NCI-H146 (cell line): ENCODE measurements around the gene IGSF10.
"Not testable (repeated sequence)": the region's sequence is repeated elsewhere in the genome, so short reads cannot be mapped to it uniquely, and the experiment has no call there.

Source experiments
- DNase-seq: peaks from one replicate; lab custom pipeline; 2025; lab: John Stamatoyannopoulos, UW

The IGSF10 gene, protein sequence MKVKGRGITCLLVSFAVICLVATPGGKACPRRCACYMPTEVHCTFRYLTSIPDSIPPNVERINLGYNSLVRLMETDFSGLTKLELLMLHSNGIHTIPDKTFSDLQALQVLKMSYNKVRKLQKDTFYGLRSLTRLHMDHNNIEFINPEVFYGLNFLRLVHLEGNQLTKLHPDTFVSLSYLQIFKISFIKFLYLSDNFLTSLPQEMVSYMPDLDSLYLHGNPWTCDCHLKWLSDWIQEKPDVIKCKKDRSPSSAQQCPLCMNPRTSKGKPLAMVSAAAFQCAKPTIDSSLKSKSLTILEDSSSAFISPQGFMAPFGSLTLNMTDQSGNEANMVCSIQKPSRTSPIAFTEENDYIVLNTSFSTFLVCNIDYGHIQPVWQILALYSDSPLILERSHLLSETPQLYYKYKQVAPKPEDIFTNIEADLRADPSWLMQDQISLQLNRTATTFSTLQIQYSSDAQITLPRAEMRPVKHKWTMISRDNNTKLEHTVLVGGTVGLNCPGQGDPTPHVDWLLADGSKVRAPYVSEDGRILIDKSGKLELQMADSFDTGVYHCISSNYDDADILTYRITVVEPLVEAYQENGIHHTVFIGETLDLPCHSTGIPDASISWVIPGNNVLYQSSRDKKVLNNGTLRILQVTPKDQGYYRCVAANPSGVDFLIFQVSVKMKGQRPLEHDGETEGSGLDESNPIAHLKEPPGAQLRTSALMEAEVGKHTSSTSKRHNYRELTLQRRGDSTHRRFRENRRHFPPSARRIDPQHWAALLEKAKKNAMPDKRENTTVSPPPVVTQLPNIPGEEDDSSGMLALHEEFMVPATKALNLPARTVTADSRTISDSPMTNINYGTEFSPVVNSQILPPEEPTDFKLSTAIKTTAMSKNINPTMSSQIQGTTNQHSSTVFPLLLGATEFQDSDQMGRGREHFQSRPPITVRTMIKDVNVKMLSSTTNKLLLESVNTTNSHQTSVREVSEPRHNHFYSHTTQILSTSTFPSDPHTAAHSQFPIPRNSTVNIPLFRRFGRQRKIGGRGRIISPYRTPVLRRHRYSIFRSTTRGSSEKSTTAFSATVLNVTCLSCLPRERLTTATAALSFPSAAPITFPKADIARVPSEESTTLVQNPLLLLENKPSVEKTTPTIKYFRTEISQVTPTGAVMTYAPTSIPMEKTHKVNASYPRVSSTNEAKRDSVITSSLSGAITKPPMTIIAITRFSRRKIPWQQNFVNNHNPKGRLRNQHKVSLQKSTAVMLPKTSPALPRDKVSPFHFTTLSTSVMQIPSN (N-terminal part only)

DNA sequence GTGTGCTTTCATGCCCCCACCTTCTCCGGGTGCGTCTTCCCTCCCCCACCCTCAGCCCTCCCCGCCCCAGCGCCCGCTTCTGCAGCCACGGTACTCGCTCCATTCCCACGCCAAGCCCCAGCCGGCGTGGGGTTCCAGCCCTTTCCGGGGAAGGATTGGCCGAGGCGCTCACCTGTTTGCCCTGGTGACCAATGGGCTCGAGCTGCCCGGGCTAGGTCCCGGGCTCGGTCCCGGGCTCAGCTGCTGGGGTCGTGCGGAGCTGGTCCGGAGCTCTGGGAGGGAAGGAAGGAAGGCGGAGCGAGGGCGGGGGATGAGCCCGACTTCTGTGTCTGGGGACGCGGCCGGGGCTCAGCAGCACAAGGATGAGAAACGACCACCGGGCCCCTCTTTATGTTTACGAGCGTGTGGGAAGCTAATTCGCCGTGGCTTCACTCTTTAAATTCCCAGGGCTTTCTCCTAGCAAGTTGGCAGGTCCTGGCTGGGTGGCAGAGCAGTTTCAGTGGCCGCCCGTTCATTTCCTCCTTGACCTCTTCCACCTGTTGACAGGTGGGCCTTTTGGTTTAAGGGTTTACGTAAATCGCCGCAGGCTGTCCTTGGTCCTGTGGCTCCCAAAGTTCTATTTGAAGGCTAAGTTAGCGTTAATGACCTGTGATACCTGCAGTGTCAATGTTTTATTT, at the start of gene IGSF10:
TSS of gene IGSF10 (minus strand) at position 288 of the 677 bp plus-strand sequence. CDS start 2,352 bp downstream, outside the sequence.
- peak; percentile 93 for DNase-seq

DNA sequence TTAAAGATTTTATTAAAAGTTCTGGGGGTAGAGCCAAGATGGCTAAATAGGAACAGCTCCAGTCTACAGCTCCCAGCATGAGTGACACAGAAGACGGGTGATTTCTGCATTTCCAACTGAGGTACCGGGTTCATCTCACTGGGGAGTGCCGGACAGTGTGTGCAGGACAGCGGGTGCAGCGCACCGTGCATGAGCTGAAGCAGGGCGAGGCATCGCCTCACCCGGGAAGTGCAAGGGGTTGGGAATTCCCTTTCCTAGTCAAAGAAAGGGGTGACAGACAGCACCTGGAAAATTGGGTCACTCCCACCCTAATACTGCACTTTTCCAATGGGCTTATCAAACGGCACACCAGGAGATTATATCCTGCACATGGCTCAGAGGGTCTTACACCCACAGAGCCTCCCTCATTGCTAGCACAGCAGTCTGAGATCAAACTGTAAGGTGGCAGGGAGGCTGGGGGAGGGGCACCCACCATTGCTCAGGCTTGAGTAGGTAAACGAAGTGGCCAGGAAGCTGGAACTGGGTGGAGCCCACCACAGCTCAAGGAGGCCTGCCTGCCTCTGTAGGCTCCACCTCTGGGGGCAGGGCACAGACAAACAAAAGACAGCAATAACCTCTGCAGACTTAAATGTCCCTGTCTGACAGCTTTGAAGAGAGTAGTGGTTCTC, 48.7 kb upstream of the IGSF10 start:
- not testable (repeated sequence) for DNase-seq

DNA sequence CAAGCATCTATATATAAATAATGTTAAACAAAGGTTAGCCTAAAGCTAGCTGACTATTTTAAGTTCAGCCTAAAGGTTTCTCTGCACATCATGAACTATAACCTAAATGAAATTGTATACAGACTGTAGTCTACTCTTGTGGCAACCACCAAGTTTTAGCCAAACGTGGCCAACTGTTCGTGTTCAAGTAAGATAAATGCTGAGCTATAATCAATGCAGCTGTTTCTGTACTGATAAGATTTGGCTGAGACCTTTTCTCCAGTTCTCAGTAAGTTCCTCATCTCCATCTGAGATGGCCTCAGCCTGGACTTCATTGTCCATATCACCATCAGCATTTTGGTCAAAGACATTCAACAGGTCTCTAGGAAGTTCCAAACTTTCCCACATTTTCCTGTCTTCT, 43.7 kb upstream of the IGSF10 start:
- DNase-seq: no peak

DNA sequence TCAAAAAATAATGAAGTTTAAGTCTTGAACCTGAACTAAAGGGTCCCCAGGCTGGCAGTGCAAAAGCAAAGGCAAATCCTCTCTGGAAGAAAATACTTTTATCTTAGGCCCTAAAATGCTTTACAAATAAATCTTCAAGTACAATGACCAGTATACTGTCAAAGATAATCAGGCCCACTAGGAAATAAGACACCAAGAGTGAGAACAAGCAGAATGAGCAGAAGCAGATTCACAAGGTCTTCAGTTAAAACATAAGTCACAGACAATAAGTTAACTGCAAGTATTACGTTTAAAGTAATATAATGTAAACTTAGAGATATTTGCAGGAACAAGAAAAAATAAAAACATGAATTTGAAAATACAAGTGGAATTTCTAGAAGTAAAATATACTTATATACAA, 42.2 kb upstream of the IGSF10 start:
- no peak for DNase-seq

DNA sequence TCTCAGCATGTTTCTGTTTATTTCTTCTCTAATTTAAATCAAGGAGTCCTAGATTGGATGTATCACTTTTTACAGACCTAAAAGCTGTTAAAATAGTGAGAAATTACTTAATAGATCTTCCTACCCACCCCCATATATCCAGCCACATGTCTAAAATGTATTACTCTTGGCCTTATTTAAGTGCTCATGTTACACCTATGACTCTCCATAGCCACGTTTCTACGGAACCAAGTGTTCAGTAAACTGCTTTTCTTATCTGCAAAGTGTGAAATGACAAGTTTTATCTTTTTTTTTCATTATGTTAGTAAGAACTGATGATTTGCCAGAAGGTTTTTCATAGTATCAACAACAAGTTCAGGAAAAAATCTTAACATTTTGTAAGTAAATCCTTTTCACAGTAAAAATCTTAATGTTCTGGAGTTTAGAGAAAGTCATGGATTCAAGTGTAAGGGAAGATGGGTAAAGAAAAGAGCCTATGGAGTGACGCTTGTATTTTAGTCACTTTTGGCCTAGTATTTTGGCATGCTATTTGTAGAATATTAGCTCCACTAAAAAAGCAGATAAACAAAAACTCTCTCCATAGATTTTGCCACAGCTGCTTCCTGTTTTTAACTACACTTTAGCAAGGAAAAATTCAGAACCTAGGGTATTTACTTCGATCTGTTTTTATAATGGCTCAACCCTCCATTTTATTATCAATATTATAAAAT, 41.2 kb upstream of the IGSF10 start:
- no peak for DNase-seq

DNA sequence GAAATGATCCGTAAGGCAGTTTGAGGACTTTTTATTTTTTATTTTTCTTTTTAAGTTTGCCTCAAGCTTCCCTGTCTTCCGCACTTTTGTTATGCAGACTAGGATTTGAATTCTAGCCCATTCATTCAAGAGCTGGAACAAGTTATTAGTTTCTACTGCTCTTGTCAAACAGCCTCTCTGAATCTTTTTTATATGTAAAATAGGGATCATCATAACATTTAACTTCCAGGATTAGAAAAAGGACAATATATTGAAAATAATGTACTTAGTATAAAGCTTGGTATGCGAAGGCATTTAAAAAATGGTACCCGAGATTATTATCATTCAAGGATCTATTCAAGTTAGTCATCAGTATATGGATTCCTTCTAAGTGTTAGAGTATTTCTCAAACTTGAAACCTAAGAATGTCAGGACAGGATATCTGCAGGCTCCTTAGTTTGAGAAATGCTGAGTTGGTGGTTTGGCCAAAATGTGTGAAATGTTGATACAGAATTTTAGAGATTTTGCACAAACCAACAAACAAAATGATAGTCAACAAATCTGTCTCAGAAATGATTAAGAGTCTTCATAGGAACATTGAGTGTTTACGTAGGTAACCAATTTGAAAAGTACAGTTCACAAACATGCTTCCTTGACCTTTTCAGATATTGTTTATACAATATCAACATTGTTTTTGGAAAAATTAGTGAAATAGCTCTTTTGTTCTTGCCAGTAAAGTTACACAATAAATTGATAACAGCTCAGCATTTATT, 40.5 kb upstream of the IGSF10 start:
- DNase-seq: no peak

DNA sequence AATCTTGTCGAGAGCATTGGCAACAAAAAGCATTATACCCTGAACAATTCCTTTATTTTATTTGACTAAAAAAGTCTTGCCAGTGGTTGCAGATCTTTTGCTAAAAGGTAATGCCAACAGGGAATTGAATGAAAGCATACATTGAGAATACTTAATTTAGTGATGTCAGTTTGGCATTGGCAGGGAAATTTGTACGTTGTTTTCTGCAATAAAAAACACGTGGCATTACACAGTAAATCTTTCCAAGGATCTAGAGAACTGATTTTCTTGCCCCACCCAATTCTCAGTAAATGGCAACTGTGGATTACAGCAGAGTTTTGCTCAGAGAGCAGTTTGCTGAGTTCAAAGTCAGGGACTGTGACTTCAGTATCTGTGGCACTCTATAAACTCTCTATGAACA, 38.3 kb upstream of the IGSF10 start:
- DNase-seq: no peak

DNA sequence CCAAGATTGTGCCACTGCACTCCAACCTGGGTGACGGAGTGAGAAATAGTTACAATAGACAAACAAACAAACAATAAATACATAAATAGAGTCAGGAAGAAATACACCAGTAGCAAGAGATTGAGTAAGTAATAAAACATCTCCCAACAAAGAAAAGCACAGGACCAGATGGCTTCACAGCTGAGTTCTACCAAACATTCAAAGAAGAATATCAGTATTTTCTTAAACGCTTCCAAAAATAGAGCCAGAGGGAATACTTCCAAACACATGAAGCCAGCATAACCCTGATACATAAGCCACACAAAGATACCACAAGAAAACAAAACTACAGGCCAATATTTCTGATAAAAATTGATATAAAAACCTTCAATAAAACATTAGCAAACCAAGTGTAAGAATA, 30.7 kb upstream of the IGSF10 start:
- DNase-seq: no peak

DNA sequence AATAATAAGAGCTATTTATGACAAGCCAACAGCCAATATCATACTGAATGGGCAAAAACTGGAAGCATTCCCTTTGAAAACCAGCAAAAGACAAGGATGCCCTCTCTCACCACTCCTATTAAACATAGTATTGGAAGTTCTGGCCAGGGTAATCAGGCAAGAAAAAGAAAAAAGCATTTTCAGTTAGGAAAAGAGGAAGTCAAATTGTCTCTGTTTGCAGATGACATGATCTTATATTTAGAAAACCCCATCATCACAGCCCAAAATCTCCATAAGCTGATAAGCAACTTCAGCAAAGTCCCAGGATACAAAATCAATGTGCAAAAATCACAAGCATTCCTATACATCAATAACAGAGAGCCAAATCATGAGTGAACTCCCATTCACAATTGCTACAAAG, 27.0 kb upstream of the IGSF10 start:
- DNase-seq: not testable (repeated sequence)

DNA sequence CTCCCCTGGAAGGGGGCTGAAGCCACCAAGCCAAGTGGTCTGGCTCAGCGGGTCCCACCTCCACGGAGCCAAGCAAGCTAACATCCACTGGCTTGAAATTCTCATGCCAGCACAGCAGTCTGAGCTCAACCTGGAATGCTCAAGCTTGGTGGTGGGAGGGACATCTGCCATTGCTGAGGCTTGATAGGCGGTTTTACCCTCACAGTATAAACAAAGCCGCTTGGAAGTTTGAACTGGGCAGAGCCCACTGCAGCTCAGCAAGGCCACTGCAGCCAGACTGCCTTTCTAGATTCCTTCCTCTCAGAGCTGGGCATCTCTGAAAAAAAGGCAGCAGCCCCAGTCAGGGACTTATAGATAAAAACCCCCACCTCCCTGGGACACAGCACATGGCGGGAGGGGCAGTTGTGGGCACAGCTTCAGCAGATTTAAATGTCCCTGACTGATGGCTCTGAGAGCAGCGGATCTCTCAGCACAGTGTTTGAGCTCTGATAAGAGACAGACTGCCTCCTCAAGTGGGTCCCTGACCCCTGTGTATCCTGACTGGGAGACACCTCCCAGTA, 23.2 kb upstream of the IGSF10 start:
- no peak for DNase-seq

DNA sequence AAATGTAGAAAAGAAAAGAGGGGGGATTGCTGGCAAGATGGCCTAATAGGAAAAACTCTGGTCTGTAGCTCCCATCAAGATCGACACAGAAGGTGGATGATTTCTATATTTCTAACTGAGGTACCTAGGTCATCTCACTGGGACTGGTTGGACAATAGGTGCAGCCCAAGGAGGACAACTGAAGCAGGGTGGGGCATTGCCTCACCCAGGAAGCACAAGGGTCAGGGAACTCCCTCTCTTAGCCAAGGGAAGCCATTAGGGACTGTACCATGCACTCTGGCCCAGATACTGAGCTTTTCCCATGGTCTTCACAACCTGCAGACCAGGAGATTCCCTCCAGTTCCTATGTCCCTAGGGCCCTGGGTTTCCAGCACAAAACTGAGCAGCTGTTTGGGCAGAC, 22.6 kb upstream of the IGSF10 start:
- DNase-seq: no peak

DNA sequence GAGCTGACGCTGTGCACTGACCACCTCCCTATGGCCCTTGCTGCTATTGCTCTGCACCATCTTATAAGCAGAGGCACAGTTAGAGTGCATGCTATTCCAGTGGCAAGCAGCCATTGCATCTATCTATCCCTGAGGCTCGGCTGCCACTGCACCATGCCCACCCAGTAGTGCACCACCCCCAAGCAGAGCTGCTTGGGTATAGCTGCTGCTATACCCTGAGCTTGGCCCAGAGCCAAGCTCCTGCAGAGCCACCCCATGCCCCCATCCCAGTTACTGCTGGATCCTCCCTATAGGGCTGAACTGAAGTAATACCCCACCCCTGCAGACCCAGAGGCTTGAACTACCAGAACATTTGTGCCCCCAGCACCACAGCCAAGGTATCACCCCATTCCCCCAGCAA, 19.6 kb upstream of the IGSF10 start:
- no peak for DNase-seq

DNA sequence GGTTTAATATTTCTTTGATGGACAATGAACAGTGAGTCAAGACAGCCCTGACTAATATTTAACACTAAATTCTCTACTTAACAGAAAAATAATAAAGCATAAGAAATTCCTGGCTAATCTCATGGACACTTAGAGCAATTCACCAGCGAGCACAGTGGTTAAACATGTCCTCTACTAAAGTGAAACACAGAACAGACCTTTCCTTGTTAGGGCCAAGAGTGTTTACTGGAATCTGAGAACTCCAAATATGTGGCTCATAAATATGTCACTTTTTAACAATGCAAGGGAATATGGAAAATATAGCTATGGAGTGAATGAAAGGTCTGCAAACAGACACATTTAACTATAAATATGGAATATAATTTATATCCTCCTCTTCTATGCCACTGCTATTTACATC, 18.6 kb upstream of the IGSF10 start:
- no peak for DNase-seq

DNA sequence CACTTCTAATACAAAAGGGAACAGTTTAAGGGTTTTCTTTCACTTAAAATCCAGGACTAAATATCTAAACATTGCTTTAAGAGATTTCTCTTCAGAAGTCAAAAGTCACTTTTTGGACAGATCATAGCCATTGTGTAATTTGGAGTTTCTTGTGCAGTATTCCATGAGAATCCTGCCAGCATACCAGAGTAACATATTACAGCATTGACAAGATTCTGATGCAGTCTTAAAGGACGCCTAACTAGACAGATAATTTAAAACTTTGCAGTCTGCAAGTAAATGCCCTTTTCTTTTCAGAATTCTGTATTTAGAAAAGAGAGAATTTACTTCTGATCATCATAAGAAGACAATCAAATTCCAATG, 17.5 kb upstream of the IGSF10 start:
- DNase-seq: no peak

DNA sequence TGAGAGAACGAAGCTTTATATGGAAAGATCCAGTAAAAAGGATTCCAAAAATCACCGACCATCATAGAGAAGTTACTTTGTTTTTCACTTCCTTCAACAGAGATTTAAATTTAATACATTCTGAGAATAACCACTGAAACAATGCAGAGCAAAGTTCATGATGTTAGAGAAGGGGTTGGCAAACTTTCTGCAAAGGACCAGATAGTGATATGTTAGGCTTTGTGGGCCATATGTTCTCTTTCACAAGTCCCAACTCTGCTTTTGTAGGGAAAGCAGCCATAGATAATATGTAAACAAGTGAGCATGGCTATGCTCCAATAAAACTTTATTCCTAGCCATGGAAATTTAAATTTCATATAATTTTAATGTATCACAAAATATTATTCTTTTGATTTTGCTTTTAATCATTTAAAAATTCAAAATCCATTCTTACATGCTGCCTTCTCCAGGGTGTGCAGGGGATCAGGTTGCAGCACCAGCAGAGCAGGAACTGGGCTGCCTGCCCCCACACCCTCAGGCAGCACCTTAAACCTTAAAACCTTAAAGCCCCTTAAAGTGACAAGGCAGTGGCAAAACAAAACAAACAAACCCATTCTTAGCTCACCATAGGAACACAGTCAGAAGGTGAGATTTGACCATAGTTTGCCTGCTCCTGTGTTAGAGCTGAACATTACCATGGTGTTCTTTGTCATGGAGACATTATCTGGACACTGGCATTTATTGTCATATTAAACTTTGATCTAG, 16.9 kb upstream of the IGSF10 start:
- peak; percentile 47 for DNase-seq

DNA sequence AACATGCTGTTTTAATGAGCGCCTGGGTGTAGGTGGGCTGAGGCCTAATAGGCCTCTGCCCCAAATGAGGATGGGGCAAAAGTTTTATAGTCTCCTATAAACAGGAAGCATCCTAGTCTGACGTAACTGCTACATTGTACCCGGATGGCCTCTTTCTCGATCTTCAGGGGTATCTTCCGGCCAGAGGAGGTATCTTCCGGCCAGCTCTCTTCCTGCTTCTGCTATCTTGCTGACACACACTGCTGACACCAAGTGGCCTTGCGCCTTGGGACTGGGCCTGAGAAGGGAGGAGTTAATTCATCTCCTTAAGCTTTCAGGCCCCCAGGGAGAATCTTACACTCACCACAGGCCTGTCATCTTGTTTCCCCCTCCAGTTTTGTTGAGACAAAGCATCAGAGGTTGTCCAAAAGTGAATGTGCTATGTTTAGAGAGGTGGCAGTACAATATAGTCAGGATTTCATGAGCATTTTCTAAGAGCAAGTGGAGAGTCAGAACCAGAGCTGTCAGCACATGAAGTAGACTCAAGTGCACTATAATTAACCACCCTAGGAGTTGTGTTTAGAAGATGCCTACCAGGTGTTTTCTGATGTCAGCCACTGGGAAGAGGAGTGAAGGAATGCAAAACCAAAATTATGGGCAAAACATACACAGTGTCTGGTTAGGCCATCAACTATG, 15.6 kb upstream of the IGSF10 start:
- DNase-seq: no peak

DNA sequence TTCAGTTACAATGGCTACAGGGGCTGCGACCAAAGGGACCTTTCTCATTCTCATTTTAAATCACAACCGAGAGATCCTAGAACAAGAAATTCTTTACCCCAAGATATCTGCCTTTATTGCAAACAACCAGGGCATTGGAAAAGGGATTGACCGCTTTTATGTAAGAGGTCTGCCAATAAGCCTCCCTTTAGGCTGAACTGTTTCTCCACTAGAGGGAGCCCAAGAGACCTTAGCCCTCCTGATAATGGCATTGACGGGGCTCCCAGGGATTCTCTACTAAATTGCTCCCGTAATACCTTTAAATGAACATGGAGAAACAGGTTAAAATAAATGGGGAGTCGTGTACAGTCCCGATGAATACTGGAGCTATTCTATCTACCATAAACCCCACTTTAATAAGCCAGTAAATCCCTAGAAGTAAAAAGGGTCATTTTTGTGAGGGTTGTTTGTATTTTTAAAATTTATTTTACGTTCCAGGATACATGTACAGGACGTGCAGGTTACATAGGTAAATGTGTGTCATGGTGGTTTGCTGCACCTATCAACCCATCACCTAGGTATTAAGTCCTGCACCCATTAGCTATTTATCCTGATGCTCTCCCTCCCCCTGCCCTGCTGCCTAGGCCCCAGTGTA, 7.5 kb upstream of the IGSF10 start:
- peak; percentile 65 for DNase-seq

DNA sequence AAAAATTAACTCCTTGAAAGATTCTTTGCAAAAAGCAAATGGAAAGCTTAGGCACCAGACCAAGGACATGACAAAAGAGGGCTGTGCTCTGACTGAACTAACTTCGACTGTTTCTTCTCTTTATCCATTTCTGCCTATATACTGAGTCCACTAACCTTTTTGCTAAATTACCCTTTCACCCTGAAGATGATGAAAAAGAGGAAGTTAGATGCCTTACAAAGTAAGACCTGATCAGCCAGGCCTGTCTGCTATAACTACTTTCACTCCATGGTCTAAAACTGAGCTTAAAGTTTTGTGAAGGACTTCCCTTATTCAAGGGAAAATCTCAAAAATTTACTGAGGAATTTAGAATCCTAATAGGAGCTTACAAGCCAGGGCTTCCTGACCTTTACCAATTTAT, 6.2 kb upstream of the IGSF10 start:
- no peak for DNase-seq
